Measurements from ENCODE around the gene GTPBP1. TPM values are rescaled to one million over a fixed set of nuclear protein-coding genes. Genes with fewer than 3 reads are reported as not detected.
A peak's percentile ranks its signal among the peaks of the same experiment; 100 is the strongest.

GTPBP1 gene
- total and polyA plus RNA-seq, 8 donors: 42.3 to 51.0 (median 46.3) TPM

DNA sequence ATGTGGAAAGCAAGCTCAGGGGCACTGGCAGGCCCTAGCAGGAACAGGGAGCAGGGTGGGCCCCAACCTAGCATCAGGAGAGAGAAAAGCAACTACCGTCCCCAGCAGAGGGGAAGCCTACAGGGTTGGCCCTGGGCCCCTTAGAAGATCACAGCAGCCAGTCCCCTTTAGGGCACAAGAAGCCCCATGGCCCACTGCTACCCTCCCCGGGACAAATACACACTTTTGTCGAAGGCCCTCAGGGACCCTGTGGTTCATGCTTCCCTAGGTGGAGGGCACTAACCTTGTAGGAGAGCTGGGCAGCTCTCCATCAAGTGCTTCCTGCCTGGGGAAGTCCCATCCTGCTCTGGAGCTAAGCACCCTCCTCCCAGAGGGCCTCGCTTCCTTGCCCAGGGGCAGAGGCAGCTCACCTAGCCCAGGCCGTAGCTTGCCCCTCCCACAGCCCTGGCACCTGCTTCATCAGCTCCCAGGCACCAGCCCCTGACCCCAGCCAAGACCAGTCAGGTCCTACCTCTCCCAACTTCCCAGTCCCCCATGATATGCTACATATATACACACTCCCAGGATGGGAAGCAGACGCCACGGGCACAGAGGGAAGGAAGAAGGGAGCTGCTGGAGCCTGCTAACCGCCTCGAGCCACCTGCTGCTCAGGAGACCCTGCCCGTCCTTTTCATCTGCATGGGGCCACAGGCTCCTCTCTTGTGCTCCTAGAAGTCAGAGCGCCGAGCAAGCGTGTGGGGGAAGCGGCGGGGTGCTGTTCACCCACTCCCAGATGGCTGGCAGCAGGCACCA is 29.9 kb downstream of the GTPBP1 start:
- H3K36me3 ChIP-seq: peaks cover 0 to 98% of the 10 kb centered on the region in 2 donors
- intact Hi-C loops (cut with DNase I): no loop called here
- no peaks in the 10 kb centered on the region for H3K27me3 ChIP-seq
- H3K9me3 ChIP-seq: no peaks in the 10 kb centered on the region
- ATAC-seq: peak; percentile 67
- H3K4me1 ChIP-seq: peaks cover 4 to 29% of the 10 kb centered on the region in 2 donors
- no peak overlapping the region for H3K4me3 ChIP-seq
- no peak overlapping the region for H3K27ac ChIP-seq
- peak in 2 of 4 donors; percentile 60 to 70 for DNase-seq
- TF ChIP-seq, protein P1, sequence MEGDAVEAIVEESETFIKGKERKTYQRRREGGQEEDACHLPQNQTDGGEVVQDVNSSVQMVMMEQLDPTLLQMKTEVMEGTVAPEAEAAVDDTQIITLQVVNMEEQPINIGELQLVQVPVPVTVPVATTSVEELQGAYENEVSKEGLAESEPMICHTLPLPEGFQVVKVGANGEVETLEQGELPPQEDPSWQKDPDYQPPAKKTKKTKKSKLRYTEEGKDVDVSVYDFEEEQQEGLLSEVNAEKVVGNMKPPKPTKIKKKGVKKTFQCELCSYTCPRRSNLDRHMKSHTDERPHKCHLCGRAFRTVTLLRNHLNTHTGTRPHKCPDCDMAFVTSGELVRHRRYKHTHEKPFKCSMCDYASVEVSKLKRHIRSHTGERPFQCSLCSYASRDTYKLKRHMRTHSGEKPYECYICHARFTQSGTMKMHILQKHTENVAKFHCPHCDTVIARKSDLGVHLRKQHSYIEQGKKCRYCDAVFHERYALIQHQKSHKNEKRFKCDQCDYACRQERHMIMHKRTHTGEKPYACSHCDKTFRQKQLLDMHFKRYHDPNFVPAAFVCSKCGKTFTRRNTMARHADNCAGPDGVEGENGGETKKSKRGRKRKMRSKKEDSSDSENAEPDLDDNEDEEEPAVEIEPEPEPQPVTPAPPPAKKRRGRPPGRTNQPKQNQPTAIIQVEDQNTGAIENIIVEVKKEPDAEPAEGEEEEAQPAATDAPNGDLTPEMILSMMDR (IDR thresholded peaks at IDR 0.05): no peak

DNA sequence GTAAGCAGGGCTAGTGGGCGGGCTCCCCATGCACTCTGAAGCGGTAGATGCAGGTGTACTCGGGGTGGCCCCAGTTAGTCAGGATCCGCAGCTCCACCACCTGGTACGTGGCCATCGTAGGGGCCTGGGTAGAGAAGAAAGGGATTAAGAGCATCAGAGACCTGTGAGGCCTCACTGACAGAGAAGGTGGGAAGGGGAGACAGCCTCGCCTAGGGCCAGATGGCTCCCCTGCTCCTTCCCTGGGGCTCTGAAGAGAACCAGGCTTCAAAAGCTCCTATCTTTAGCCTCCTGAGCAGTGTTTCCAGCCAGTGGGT is 30.5 kb downstream of the GTPBP1 start:
- H3K4me3 ChIP-seq: no peak overlapping the region
- no peak overlapping the region for H3K27ac ChIP-seq
- ATAC-seq: no peak
- intact Hi-C loops (cut with DNase I): no loop called here
- peaks cover 4 to 29% of the 10 kb centered on the region in 2 donors for H3K4me1 ChIP-seq
- DNase-seq: no peak
- TF ChIP-seq, protein P1 (IDR thresholded peaks at IDR 0.05): no peak
- no peaks in the 10 kb centered on the region for H3K27me3 ChIP-seq
- no peaks in the 10 kb centered on the region for H3K9me3 ChIP-seq
- H3K36me3 ChIP-seq: peaks cover 0 to 99% of the 10 kb centered on the region in 2 donors

DNA sequence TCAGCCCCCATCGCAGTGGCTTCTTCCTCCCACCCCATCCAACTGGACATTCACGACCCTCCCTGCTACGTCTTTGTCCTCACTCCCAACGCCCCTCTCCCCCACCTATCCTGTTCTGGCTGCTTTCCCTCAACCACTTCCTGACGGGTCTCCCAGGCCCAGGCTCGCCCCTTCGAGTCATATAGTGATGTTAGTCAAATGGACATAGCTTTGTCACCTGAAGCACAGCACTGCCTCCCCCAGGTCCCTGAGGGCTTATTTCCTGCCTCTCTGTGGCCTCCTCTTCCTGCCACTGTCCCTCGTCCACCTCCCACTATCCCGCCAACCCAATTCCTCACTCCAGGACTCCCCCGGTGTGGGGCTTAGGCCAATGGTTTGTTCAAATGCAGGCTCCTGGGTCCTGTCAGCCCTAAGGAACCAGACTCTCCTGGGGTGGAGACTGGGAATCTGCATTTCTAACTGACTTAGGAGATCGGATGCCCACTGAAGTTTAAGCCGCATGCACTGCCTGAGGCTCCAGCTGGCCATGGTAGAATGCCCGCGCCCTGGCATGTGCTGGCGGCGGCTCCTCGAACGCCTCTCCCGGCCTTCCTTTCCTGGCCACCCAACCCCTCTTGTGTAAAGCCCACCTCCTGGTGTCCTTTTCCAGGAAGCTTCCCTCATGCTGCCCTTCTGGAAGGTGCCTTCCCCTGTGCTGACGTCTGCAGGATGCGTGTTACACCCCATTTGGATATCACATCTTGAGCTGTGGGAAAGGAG is 31.7 kb downstream of the GTPBP1 start:
- no peaks in the 10 kb centered on the region for H3K9me3 ChIP-seq
- H3K27ac ChIP-seq: no peak overlapping the region
- ATAC-seq: no peak
- peaks cover 0 to 99% of the 10 kb centered on the region in 2 donors for H3K36me3 ChIP-seq
- peaks cover 4 to 29% of the 10 kb centered on the region in 2 donors for H3K4me1 ChIP-seq
- TF ChIP-seq, protein P1 (IDR thresholded peaks at IDR 0.05): no peak
- no peaks in the 10 kb centered on the region for H3K27me3 ChIP-seq
- peak in 1 of 4 donors; percentile 37 for DNase-seq
- no peak overlapping the region for H3K4me3 ChIP-seq
- intact Hi-C loops (cut with DNase I): no loop called here

DNA sequence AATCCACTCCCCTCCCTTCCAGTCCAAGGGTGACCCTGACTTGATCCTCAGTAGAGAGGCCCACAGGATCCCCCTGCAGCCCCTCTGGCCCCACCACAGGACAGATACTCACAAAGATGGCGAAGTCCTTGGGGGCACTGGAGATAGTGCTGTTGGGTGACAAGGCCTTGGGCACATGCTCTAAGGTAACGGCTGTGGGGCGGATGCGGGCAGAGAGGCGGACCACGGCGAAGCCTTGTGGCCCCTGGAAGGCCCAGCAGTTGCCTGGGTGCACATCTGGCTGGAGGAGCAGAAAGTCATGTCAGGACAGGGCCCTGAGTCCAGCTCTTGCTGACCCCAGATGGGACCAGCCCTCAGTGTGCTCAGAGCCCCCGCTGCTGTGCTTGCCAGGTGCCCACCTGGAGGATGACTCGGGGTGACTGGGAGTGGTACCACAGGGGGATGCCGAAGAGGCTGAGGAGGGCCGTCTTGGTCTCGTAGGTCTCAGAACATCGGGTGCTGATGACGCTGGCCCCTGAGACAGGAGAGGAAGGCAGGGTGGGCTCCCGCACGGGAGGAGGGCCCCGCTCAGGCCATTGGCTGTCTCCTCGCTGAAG is 32.8 kb downstream of the GTPBP1 start:
- Histone ChIP-seq H3K36me3 (peaks cover 0 to 100% of the 10 kb centered on the region in 2 donors), H3K27me3 (no peaks in the 10 kb centered on the region), H3K9me3 (no peaks in the 10 kb centered on the region), H3K4me1 (peaks cover 3 to 20% of the 10 kb centered on the region in 2 donors), H3K27ac (no peak overlapping the region), H3K4me3 (no peak overlapping the region)
- TF ChIP-seq, protein P1 (IDR thresholded peaks at IDR 0.05): no peak
- intact Hi-C loops (cut with DNase I): no loop called here
- peak in 1 of 4 donors; percentile 55 for DNase-seq
- no peak for ATAC-seq
